NCI-H510A treated with DMSO at 0.1 percent for 48 hours (cell line): ENCODE results near the gene POU2AF2.
"Not testable (repeated sequence)": the region's sequence is repeated elsewhere in the genome, so short reads cannot be mapped to it uniquely, and the experiment has no call there.

ENCODE experiments used
- DNase-seq: peaks from one replicate; lab custom pipeline; 2025; lab: John Stamatoyannopoulos, UW

Gene POU2AF2

GRCh38 chr11:111303461-111303860 lies 57.9 kb downstream of the POU2AF2 start:
- peak; percentile 80 for DNase-seq

GRCh38 chr11:111305162-111305802 lies 59.8 kb downstream of the POU2AF2 start:
- DNase-seq: no peak

GRCh38 chr11:111305876-111306275 lies 60.4 kb downstream of the POU2AF2 start:
- DNase-seq: no peak

- DNase-seq: no peak
Measured at GRCh38 chr11:111306321-111306720, 60.8 kb downstream of the POU2AF2 start.

GRCh38 chr11:111307472-111308108 lies 62.1 kb downstream of the POU2AF2 start:
- DNase-seq: peak; percentile 89

GRCh38 chr11:111308140-111308539 lies 62.6 kb downstream of the POU2AF2 start:
- peak; percentile 91 for DNase-seq

- DNase-seq: peak; percentile 74
Measured at GRCh38 chr11:111309215-111309915, 63.8 kb downstream of the POU2AF2 start.

GRCh38 chr11:111310088-111310487 lies 64.6 kb downstream of the POU2AF2 start:
- DNase-seq: peak; percentile 77

GRCh38 chr11:111310723-111311122 lies 65.2 kb downstream of the POU2AF2 start:
- DNase-seq: no peak

- peak; percentile 47 for DNase-seq
Measured at GRCh38 chr11:111312076-111312475, 66.6 kb downstream of the POU2AF2 start.

GRCh38 chr11:111319296-111319695 lies 73.8 kb downstream of the POU2AF2 start:
- DNase-seq: no peak

GRCh38 chr11:111320199-111320598 lies 74.7 kb downstream of the POU2AF2 start:
- not testable (repeated sequence) for DNase-seq

- DNase-seq: no peak
Measured at GRCh38 chr11:111320728-111321568, 75.4 kb downstream of the POU2AF2 start.

GRCh38 chr11:111322534-111322933 lies 77.0 kb downstream of the POU2AF2 start:
- peak; percentile 71 for DNase-seq

GRCh38 chr11:111324277-111324720 lies 78.8 kb downstream of the POU2AF2 start:
- no peak for DNase-seq

GRCh38 chr11:111325259-111325658 lies 79.7 kb downstream of the POU2AF2 start:
- DNase-seq: no peak

GRCh38 chr11:111326824-111327223 lies 81.3 kb downstream of the POU2AF2 start:
- DNase-seq: no peak

- peak; percentile 42 for DNase-seq
Measured at GRCh38 chr11:111327908-111328624, 82.5 kb downstream of the POU2AF2 start.

- DNase-seq: no peak
Measured at GRCh38 chr11:111329306-111330204, 84.0 kb downstream of the POU2AF2 start.

GRCh38 chr11:111330234-111330893 lies 84.8 kb downstream of the POU2AF2 start:
- no peak for DNase-seq
